Measurements from ENCODE around the gene DDX42.

Gene DDX42

GRCh38 chr17:63820963-63821561, 47.1 kb downstream of the DDX42 start:
- DNase-seq (ENCODE audit: low spot score), result no peak

- no peak for DNase-seq (ENCODE audit: low spot score)
Observed at GRCh38 chr17:63821804-63822203, 47.8 kb downstream of the DDX42 start.

- DNase-seq (ENCODE audit: low spot score), result no peak
Observed at GRCh38 chr17:63822537-63822936, 48.6 kb downstream of the DDX42 start.

- DNase-seq (ENCODE audit: low spot score), result no peak
Observed at GRCh38 chr17:63823659-63824331, 49.8 kb downstream of the DDX42 start.

- DNase-seq (ENCODE audit: low spot score), result no peak
Observed at GRCh38 chr17:63824362-63824761, 50.4 kb downstream of the DDX42 start.

GRCh38 chr17:63826468-63827001, 52.6 kb downstream of the DDX42 start:
- DNase-seq (ENCODE audit: low spot score), result no peak

- peak; percentile 97 for DNase-seq (ENCODE audit: low spot score)
Observed at GRCh38 chr17:63827002-63827800, 53.2 kb downstream of the DDX42 start, which contains the start of the genes FTSJ3 and PSMC5. Gene FTSJ3 (minus strand): TSS chr17:63827663. CDS start chr17:63826902, 761 bp downstream. Gene PSMC5 (plus strand): TSS chr17:63827431. CDS start chr17:63827491, 60 bp downstream.

- no peak for DNase-seq (ENCODE audit: low spot score)
Observed at GRCh38 chr17:63827801-63828221, 53.8 kb downstream of the DDX42 start.

- DNase-seq (ENCODE audit: low spot score), result no peak
Observed at GRCh38 chr17:63828936-63829335, 55.0 kb downstream of the DDX42 start.

- no peak for DNase-seq (ENCODE audit: low spot score)
Observed at GRCh38 chr17:63830278-63830677, 56.3 kb downstream of the DDX42 start.

GRCh38 chr17:63830904-63831491, 57.0 kb downstream of the DDX42 start:
- DNase-seq (ENCODE audit: low spot score), result no peak

- DNase-seq (ENCODE audit: low spot score), result no peak
Observed at GRCh38 chr17:63831505-63831904, 57.5 kb downstream of the DDX42 start.

GRCh38 chr17:63832014-63832413, 58.0 kb downstream of the DDX42 start:
- DNase-seq (ENCODE audit: low spot score), result no peak

- no peak for DNase-seq (ENCODE audit: low spot score)
Observed at GRCh38 chr17:63832455-63832854, 58.5 kb downstream of the DDX42 start.

- no peak for DNase-seq (ENCODE audit: low spot score)
Observed at GRCh38 chr17:63833026-63833740, 59.2 kb downstream of the DDX42 start.

GRCh38 chr17:63833741-63834373, 59.9 kb downstream of the DDX42 start:
- no peak for DNase-seq (ENCODE audit: low spot score)

GRCh38 chr17:63834431-63835166, 60.6 kb downstream of the DDX42 start:
- DNase-seq (ENCODE audit: low spot score), result peak; percentile 91

GRCh38 chr17:63835167-63835720, 61.3 kb downstream of the DDX42 start:
- DNase-seq (ENCODE audit: low spot score), result no peak

- DNase-seq (ENCODE audit: low spot score), result no peak
Observed at GRCh38 chr17:63836811-63837210, 62.8 kb downstream of the DDX42 start.

- no peak for DNase-seq (ENCODE audit: low spot score)
Observed at GRCh38 chr17:63837480-63837879, 63.5 kb downstream of the DDX42 start.
